ENCODE results near the gene HGFAC.

Gene HGFAC

DNA sequence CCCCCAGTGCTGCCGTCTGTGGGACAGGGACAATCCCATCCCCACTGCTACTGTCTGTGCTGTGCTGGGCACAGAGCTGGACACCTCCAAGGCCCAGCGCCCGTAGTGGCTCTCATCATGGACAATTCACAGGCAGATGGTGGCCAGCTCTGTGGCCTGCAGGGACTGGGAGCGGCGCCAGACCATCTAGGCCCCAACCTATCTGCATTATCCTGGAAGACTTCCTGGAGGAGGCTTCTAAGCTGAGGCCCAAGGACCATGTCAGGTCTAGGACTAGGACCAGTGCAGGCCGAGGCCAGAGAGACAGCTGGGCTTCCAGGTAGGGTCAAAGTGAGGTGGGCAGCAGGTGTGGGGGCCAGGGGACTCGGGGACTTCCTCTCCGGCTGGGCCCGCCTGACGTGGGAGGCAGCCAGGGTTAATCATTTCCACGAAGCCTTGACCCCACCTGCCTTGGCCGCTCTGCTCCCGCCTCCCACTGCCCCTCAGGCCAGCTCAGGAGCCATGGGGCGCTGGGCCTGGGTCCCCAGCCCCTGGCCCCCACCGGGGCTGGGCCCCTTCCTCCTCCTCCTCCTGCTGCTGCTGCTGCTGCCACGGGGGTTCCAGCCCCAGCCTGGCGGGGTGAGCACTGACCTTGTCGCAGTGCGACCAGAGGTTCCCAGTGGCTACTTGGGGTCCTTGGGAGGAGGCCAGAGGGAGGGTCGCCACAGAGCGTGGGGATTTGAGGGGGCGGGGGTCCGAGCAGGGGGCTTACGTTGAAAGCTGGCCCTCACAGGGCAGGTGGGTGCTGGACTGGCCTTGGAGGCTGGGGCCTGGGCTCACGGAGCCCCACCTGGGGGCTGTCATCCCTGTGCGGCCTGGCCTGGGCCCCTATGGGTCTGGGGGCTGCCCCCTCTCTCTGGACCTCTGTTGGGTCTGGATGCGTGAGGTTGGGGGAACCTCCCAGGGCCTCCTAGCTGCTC, at the start of gene HGFAC:
HGFAC (plus strand) TSS at position 468 of the 959 bp plus-strand sequence; CDS start at position 502, 34 bp downstream.
- H3K27ac ChIP-seq, result no peak within 1 kb of the TSS
- no peak for DNase-seq (ENCODE audit: low read depth, low spot score)

DNA sequence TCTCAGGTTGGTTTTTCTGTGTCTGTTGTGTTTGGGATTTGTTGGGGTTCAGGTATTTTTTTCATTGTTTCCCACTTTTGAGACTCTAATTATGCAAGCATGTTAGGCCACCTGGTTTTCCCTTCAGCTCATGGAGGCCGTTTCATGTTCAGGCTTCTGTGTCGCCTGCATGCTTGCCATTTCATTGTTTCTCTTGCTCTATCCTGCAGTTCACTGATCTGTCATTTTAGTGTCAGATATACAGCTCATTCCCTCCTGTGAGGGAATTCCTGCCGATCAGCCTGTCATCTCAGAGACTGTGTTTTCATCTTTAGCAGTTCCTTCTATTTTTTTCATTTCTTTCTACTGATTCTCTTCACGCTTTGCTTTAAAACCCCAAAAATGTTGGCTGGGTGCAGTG, 49.4 kb upstream of the HGFAC start:
- no peak for DNase-seq (ENCODE audit: low read depth, low spot score)
- no peak overlapping the region for H3K27ac ChIP-seq

DNA sequence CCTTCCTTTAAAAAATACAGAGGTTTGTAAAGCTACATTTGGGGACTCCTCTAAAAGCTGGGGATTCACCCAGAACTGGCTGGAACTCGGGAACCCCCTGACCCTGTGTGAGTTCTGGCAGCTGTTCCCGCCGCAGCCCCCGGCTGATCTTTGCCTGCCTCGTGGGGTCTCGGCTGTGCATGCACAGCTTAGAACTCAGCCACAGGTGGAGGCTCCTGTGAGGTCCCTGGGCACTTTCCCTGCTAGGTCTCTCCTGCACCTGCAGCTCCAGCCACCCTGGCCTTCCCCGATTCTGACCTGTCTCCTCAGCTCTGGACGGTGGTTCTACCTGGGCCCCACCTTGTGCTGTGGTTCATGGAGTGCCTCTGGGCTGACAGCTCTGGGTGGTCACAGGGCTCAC, 48.6 kb upstream of the HGFAC start:
- no peak overlapping the region for H3K27ac ChIP-seq
- DNase-seq (ENCODE audit: low read depth, low spot score), result no peak

DNA sequence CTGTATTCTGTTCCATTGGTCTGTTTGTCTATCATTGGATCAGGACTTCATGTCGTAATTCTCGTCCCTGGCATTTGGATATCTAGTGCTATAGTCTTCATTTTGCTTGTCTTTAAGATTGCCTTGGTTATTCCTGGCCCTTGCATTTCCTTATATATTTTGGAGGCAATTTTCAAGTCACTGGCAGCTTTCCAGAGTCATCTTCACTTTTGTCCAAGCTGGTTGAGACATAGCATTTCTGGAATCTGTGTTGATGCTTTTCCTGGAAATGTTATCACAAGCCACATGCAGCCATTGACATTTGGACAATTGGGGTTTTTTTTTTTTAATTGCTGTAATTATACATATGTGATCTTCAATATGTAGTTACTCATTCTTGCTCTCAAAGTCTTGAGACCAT, 45.2 kb upstream of the HGFAC start:
- H3K27ac ChIP-seq, result no peak overlapping the region
- no peak for DNase-seq (ENCODE audit: low read depth, low spot score)

DNA sequence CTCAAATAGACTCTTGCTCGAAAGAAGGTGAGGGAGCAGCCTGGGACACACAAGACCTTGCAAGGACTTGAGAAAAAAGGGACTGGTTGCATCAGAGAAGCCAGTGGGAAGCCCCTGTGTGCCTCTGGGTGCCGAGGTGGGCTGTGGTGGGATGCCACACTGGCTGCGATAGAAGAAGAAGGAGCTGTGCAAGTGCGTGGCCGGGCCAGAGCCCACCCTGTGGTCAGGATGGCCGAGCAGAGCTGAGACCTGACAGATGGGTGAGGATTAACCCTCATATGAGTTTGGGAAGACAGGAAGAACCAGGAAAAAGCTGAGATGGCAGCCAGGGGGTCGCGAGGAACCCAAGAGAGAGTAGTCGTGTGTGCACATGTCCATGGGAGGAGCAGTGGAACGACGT, 44.6 kb upstream of the HGFAC start:
- no peak for DNase-seq (ENCODE audit: low read depth, low spot score)
- H3K27ac ChIP-seq, result no peak overlapping the region

DNA sequence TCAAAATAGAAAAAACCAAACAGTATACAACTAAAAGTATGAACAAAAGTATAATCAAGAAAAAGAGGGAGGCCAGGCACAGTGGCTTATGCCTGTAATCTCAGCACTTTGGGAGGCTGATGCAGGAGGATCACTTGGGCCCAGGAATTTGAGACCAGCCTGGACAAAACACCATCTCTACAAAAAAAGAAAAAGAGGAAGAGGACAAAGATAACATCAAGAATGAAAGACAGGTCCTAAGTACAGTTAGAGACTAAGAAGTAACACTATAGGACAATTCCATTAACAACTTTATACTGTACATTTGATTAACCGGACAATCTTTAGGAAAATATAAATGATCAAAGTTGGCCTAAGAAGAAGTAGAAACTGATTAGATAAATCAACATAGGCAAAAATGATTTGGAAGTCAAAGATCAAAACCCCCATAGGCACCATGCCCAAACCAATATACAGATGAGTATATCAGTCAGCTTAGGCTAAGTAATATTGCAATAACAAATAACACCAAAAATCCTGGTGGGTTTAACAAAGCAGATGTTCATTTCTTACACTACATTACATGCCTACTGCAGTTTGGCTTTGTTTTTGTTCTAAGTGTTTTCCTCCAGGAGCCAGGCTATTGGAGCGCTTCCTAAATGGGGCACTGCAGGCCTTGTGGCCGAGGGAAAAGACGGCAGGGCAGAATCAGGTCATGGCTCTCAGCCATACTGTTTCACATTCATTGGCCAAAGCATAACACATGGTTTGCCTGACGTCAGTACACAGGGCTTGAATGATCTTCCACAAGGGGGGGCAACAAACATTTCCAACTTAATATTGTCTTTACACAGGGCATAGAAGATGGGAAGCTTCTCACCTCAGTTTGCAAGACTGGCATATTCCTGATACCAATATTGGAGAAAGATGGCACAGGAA, 42.2 kb upstream of the HGFAC start:
- no peak for DNase-seq (ENCODE audit: low read depth, low spot score)
- H3K27ac ChIP-seq, result no peak overlapping the region

DNA sequence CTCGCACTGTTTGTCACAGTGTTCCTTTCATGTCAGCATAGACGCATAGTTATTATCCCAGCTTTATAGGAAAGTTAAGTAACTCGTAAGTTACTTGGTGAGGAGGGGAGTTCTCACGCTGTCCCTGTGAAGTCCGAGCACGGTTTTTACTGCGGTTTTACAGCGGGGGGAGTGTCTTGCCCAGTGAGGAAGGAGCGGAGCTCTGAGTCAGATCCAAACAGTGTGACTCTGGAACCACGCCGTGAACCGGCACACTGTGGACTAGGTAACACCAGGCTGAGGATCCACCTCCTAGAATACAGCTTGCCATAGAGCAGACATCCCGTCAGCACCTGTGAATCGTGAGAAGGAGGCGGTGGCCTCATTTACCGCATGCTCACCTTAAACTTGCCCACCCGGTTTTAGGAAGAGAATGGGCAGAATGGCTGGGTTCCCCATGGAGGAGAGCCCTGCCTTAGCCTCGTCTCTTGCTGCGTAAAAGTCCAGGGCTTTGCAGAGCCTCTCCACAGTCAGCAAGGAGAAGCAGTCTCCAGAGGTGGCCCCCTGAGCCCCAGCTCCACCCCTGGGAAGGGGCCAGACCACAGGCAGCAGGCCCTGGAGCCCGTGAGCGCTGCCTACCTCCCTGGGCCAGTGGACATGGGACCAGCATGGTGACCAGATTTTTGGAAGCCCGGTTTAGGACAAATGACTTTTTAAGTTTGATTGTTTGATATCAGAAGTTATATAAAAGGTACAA, 40.2 kb upstream of the HGFAC start:
- no peak for DNase-seq (ENCODE audit: low read depth, low spot score)
- H3K27ac ChIP-seq, result no peak overlapping the region

DNA sequence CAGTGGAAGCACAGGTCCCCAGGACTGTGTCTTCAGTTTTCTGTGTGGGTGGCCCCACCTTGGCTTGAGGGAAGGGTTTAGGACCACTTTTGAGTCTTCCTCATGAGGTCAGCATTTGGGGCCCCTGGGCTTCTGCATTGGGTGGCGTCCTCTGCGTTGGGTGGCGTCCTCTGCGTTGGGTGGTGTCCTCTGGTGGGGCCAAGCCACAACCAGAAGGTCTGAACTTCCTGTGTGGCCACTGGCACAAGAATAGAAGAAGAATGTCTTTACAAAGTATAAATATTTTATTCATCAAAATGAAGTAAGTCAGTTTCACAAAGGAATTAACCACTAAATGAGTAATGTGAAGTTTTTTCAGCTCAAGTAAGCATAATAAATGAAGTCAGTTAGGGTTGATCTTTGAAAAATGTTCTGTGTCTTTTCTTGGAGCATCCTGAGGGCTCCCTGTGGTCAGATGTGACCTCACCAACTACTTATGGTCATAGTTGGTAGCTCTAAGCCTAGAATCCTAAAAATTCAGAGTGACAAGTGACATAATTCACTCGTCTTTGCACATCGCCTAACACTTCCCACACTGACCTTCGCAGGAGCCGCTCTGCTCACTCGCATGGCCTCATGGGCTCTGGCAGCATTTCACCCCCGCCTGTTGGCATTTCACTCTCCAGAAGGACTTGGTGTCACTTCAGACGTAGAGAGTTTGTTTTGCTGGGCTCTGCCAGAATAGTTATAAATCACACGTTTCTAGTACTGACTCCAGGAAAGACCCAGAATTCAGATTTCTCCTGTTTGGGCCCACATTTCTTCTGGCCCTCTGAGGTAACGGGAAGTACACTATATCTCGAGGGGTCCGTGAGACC, 39.0 kb upstream of the HGFAC start:
- DNase-seq (ENCODE audit: low read depth, low spot score), result no peak
- H3K27ac ChIP-seq, result no peak overlapping the region

DNA sequence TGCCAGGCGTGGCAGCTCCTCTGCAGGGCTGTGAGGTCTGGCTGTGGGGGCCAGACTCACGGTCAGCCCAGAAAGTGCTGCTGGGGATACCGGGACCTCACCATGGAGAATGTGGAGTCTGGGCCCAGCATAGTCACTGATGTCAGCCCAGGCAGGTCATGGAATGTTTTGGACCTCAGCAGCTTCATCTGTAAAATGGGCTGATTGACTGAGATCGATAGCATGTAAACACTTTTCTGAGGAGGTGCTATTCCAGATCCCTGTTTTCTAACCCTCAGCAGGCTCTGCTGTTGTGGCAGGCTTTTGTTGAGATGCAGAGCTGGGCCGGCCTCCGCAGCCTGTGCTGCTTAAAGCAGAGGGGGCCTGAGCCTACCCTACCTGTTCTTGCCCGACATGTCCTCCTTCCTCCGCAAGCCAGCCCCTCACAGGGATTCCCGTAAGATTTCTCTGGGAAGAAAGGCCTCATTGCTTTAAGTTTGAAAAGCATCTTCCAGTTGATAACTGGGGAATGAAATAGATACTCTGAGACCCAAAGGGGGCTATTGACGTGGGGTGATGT, 38.3 kb upstream of the HGFAC start:
- no peak for DNase-seq (ENCODE audit: low read depth, low spot score)
- no peak overlapping the region for H3K27ac ChIP-seq

DNA sequence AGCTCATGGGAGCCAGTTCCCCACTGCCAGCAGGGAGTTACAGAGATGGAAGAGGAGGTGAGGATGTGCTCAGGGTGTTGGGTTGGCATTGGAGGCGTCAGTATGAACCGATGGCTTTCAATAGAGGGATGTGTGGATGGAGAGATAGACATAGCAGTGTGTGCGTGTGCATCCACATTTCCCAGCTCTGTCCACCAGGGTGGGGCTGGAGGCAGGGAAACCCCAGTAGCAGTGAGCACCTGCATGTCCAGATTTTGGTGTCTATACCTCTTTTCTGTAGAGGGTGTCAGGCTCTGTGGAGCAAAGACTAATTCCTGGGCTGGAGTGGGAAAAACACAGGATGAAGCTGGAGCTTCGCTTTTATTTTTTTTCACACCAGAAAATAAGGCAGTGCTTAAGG, 37.2 kb upstream of the HGFAC start:
- H3K27ac ChIP-seq, result no peak overlapping the region
- DNase-seq (ENCODE audit: low read depth, low spot score), result no peak

DNA sequence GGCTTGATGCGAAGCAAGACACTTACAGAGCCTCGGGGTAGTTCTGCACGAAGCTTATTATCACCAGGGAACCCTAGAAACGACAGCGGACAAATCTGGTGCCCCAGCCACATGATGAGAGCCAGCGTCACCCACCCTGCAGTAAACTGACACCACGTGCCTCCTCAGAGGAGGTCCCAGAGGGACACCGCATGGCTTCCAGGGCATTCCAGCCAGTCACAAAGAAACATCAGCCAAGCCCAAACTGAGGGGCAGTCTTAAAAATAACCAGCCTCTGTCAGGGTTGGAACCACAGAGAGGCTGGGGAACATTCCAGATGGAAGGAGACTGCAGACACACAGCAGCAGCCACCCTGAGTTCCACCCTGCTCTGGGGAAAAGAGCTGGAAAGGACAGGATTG, 36.6 kb upstream of the HGFAC start:
- DNase-seq (ENCODE audit: low read depth, low spot score), result no peak
- H3K27ac ChIP-seq, result no peak overlapping the region

DNA sequence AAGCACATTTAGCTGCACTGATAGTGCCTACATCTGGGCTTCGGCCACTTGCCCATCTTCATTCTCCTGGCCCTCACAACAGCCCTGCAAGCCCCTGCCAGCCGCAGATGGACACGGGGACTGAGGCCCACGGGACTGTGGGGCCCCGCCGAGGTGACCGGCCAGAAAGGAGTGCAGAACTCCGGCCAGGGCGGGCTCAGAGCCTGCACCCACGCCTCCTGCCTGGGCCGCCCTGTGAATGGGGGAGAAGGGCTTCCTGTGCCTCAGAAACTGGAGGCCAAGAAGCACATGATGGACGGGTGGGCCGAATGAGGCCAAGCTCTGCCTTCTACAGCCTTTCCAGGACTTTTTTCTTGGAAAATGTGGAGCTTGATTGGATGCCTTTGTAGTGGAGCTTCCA, 35.7 kb upstream of the HGFAC start:
- no peak for DNase-seq (ENCODE audit: low read depth, low spot score)
- no peak overlapping the region for H3K27ac ChIP-seq

DNA sequence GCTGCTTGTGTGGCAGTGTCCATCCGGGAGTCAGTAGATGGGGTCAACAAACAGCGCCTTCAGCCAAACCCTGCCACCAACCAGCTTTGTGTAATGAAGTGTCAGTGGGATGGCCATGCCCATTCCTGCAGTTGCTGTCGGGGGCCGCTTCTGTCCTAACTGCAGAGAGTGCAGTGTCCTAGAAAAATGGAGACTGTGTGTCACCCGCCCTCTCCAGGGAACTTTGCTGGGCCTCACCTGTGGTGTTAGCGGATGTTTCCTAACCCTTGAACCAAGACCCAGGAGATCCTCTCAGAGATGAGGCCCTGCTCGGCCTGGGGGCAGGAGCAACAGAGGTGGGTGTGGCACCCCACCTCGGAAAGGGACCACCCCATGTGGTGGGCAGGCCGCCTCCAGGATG, 35.3 kb upstream of the HGFAC start:
- no peak for DNase-seq (ENCODE audit: low read depth, low spot score)

DNA sequence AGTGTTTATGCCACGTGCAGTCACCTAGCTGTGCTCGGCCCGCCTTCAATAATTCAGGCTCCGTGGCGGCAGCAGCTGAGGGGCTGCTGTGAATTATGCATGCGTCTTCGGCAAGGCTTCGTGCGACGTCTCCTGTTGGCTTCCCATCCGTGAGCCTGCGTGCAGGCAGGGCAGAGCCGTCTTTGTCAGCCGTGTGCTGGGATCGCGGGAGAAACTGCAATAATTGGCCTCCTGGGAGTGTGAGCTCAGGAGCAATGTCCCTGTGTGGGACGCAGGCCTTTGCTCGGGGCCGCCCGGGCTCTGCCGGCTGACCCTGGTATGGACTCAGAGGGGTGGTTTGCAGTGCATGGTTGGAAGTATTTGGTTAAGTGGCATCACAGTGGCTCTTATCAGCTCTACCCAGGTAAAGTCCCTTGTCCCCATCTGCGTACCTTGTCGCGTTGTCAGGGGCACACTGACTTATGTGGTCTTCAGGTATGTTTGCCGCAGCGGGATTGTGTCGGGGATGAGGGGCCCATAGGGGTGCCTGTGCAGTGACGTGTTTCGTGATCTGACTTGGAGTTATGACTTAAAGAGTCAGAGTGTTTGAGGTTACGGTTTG, 34.5 kb upstream of the HGFAC start:
- no peak for DNase-seq (ENCODE audit: low read depth, low spot score)
- no peak overlapping the region for H3K27ac ChIP-seq

More for the DNA sequence above, 35.3 kb upstream of the HGFAC start:
- no peak overlapping the region for H3K27ac ChIP-seq

DNA sequence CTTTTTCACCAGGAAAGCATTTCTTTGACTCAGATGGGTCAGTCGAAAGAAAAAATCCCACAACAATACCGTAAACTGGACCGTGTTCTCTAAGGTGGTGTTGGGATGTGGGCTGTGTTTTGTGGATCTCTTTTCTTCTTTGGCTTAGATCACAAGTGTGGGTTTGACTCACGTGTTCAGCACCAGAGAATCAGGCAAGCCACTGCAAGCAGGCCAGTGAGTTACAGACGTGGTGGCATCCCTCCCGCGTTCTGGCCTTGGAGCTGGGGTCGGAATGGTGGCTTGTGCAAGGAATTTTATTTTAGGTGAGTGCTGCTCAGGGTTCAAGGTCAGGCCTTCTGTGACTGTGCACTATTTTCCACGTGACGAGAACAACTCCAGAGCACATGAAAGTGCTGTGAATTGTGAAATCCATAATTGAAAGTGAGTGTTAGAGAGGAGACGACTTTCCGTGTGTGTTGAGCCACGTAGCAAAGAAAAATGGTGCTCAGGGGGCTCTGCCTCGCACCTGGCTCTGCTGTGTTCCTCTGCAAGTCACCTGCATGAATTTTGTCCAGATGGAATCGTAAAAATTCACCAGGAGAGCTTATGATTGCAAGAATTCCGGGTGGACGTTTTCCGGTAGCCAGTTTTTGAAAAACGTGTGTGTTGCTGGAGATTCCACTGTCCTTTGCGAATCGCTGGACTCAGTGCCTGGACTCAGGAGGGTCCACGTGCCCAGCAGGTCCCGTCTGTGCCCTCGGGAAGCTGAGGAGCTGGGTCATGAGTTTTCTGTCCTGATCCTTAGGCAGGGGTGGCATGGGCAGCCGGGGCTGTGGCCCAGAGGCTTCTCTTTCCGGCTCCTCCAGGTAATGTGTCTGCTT, 33.6 kb upstream of the HGFAC start:
- DNase-seq (ENCODE audit: low read depth, low spot score), result no peak
- no peak overlapping the region for H3K27ac ChIP-seq

DNA sequence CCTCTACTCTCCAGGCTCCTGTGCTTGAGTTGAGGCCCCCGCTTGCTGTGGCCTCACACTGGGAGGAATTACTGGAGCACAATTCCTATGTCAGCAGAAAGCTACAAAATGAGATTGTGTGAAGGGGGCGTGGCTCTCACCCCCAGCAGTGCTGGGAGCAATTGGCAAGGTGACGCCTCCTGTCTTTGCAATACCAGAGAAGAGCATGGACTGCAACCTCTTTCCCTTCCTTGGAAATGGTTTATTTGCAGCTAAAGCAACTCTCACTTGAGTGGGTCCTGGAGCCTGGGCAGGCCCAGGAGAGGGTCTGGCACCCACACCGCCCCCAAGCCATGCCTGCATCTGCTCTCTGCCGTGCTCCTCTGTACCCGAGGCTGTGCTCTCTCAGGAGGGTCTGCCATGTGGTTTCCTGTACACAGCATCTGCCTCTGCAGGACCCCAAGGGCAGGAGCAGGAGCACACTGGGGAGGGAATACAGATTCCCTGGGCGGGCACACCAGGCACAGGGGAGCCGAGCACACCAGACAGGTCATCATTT, 32.9 kb upstream of the HGFAC start:
- no peak for DNase-seq (ENCODE audit: low read depth, low spot score)

DNA sequence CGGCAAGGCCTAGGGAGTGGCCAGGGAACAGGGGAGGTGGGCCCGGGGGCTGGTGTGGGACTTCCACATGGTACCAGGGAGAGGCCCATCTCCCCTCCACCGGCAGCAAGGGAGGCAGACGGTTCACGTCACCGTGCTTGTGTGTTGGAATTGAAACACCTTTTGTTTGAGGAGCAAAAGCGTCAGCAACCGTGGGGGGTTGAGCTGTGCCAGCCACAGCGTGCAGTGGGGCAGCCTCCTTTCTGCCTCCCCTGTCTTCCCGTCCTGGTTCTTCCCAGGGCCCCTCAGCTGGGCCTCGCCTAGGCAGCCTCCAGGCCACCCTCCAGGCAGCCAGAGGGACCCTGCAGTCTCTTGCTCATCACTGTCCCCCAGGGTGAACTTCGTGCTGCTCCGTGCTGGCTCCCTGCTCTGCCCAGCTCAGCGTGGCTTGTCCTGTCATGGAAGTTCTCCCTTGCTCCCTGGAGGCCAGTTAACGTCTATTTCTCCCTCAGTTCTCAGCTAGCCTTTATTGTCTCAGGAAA, 32.1 kb upstream of the HGFAC start:
- no peak overlapping the region for H3K27ac ChIP-seq
- DNase-seq (ENCODE audit: low read depth, low spot score), result no peak

More for the DNA sequence above, 32.9 kb upstream of the HGFAC start:
- no peak overlapping the region for H3K27ac ChIP-seq
